ENCODE measurements around the gene NXPE1.

GRCh38 chr11:114559425-114560310, at the start of gene NXPE1:
- TF ChIP-seq EZH2 (IDR thresholded peaks at IDR 0.05; ENCODE audit: borderline replicate concordance, low read length) (no peak), CTCF (IDR thresholded peaks at IDR 0.05; ENCODE audit: low read length) (no peak)

Measured in OCI-LY1 (cell line).